Stimulated activated CD8-positive, alpha-beta memory T cell treated with anti-CD3 and anti-CD28 coated beads, Interleukin-4, amount 100 ng/mL, for 1 hour (primary cell): Measurements from ENCODE around the gene ITPR2.
"Not testable (repeated sequence)": the region's sequence is repeated elsewhere in the genome, so short reads cannot be mapped to it uniquely, and the experiment has no call there.

Experiments
- DNase-seq, 2 donors: peaks; one replicate each; pipeline ENCODE4 v3.0.0-alpha.2; 2020; ENCODE audit warnings: low read depth in 2 of 2, low spot score in 1 of 2

Gene ITPR2

GRCh38 chr12:26832822-26833742 is at the start of gene ITPR2:
TSS of gene ITPR2 (minus strand) at chr12:26833194. CDS start at chr12:26832781, 413 bp downstream.
- peak; percentile 85 to 87 for DNase-seq

- DNase-seq, result no peak
Observed at GRCh38 chr12:26880625-26881024, 47.6 kb upstream of the ITPR2 start.

GRCh38 chr12:26878661-26879119 is 45.7 kb upstream of the ITPR2 start:
- no peak for DNase-seq

GRCh38 chr12:26874501-26875296 is 41.7 kb upstream of the ITPR2 start:
- no peak for DNase-seq

GRCh38 chr12:26872625-26873024 is 39.6 kb upstream of the ITPR2 start:
- no peak for DNase-seq

GRCh38 chr12:26871985-26872384 is 39.0 kb upstream of the ITPR2 start:
- DNase-seq, result no peak

GRCh38 chr12:26870491-26871419 is 37.8 kb upstream of the ITPR2 start:
- DNase-seq, result no peak

- no peak for DNase-seq
Observed at GRCh38 chr12:26869908-26870459, 37.0 kb upstream of the ITPR2 start.

- DNase-seq, result no peak
Observed at GRCh38 chr12:26869104-26869494, 36.1 kb upstream of the ITPR2 start.

GRCh38 chr12:26868447-26869103 is 35.6 kb upstream of the ITPR2 start:
- no peak for DNase-seq

- no peak for DNase-seq
Observed at GRCh38 chr12:26867080-26867479, 34.1 kb upstream of the ITPR2 start.

- DNase-seq, result no peak
Observed at GRCh38 chr12:26863515-26863914, 30.5 kb upstream of the ITPR2 start.

GRCh38 chr12:26862787-26863186 is 29.8 kb upstream of the ITPR2 start:
- DNase-seq, result not testable (repeated sequence)

GRCh38 chr12:26861690-26862089 is 28.7 kb upstream of the ITPR2 start:
- DNase-seq, result no peak

- no peak for DNase-seq
Observed at GRCh38 chr12:26857465-26858176, 24.6 kb upstream of the ITPR2 start.

GRCh38 chr12:26855337-26855736 is 22.3 kb upstream of the ITPR2 start:
- no peak for DNase-seq

- DNase-seq, result no peak
Observed at GRCh38 chr12:26854031-26854390, 21.0 kb upstream of the ITPR2 start.

GRCh38 chr12:26853303-26854030 is 20.5 kb upstream of the ITPR2 start:
- DNase-seq, result peak; percentile 26 to 46
